ENCODE measurements around the gene ARID4A. TPM values are rescaled to one million over a fixed set of nuclear protein-coding genes. Genes with fewer than 3 reads are reported as not detected.
"Not testable (repeated sequence)": the region's sequence is repeated elsewhere in the genome, so short reads cannot be mapped to it uniquely, and the experiment has no call there.

Gene ARID4A
- polyA plus RNA-seq, 4 donors, result 24.7 to 35.9 (median 30.9) TPM

DNA sequence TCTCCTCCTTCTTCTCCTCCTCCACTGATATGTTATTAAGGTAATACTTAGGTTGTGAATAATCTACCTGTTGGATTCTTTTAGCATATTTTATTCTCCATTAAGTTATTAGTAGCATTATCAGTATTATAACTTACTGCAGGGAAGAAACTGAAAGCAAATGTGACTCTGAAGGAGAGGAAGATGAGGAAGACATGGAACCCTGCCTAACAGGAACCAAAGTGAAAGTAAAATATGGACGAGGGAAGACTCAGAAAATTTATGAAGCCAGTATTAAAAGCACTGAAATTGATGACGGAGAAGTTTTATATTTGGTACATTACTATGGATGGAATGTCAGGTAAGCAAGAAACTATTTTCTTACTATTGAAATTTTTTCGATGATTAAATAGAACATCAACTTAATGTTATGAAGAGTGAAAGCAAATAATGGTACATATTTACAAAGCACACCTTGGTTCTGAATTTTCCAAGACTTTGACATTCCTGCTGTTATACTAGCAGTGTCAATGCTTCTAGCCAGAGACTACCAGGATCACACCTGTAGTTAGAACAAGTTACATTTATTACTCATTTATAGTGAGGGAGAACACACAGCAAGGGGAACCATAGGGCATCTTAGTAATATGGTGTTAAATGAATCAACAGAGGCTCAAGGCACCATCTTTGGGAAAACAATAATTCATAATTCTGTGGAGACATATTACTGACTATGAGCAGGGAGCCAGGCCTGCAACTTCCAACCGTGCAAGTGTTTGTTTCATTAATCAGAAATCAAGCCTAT, 55.4 kb downstream of the ARID4A start:
- no peak for DNase-seq (ENCODE audit: low read depth in 4 of 4, low spot score in 3 of 4)

DNA sequence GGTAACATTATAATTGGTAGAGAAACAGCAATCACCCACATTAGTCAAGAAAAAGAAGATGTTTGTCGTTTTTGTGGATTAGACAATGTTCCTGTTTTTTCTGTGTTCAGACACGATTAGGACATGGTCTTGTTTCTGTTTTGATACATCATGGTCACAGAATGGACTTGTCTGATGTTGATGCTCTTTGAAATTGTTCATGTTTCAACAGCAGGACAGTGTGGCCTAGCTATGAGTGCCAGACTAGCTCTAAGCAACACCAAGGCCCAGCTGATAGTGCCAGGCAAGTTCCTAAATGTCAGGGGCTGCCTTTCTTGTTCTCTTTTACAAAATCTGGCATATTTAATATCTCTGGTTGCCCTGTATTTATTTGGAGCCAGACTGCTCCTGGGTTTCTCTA, 56.5 kb downstream of the ARID4A start:
- no peak for DNase-seq (ENCODE audit: low read depth in 4 of 4, low spot score in 3 of 4)

DNA sequence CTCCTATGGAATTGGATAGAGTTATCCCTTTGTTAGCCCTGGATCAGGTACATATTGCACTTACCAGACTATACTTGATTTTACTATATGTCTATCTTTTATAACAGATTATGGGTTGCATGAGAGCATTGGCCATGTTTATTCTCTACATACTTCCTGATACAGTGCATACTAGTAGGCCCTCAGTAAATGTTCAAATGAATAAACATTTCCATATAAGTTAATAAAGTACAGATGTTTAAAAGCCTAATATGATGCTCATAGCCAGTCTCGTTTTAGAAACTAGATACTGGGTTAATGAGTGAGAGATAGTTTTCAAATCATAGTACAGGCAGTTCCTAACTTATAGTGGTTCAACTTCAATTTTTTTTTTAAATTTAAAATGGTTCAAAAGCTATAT, 57.9 kb downstream of the ARID4A start:
- no peak for DNase-seq (ENCODE audit: low read depth in 4 of 4, low spot score in 3 of 4)

DNA sequence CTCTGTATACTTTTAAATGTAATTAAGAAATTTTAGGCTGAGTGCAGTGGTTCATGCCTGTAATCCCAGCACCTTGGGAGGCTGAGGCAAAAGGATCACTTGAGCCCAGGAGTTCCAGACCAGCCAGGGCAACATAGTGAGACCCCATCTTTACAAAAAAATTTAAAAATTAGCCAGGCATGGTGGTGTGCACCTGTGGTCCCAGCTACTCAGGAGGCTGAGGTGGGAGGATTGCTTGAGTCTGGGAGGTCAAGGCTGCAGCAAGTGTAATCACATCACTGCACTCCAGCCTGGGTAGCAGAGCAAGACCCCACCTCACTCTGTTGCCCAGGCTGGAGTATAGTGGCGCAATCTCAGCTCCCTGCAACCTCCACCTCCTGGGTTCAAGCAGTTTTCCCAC, 63.9 kb downstream of the ARID4A start:
- not testable (repeated sequence) for DNase-seq (ENCODE audit: low read depth in 4 of 4, low spot score in 3 of 4)

DNA sequence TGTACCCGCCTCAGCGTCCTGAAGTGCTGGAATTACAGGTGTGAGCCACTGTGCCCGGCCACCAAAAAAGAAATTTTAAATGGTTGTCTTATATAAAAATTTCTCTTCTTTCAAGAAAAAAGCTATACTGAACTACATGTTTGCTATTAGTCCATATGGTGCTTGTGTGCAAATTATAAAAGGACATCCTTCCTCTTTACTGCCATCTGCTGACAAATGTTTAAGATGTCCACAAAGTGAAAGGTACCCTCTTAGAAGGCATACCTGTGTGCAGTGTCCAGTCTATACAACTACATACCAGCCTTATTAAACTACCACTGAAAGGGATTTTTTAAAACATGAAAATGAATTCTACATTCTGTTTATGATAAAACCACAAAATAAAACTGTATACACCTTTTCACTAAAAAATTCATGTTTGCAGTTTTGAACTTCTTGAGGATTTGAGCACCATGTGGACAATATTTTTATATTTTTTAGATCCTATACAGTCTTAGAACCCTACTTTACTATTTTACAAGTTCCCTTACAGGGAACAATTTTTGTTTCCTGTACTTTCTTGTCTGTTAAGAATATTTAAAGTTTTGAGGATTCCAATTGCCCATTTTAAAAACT, 64.5 kb downstream of the ARID4A start:
- DNase-seq (ENCODE audit: low read depth in 4 of 4, low spot score in 3 of 4), result peak in 2 of 4 donors; percentile 5 to 10

DNA sequence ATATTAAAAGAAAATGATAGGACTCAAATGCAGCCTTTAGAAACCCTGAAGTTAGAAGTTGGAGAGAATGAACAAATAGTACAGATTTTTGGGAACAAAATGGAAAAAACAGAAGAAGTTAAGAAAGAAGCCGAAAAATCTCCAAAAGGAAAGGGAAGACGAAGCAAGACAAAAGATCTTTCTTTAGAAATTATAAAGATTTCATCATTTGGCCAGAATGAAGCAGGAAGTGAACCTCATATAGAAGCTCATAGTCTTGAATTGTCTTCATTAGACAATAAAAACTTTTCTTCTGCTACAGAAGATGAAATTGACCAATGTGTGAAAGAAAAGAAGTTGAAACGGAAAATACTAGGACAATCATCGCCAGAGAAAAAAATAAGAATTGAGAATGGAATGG, 66.0 kb downstream of the ARID4A start:
- no peak for DNase-seq (ENCODE audit: low read depth in 4 of 4, low spot score in 3 of 4)

DNA sequence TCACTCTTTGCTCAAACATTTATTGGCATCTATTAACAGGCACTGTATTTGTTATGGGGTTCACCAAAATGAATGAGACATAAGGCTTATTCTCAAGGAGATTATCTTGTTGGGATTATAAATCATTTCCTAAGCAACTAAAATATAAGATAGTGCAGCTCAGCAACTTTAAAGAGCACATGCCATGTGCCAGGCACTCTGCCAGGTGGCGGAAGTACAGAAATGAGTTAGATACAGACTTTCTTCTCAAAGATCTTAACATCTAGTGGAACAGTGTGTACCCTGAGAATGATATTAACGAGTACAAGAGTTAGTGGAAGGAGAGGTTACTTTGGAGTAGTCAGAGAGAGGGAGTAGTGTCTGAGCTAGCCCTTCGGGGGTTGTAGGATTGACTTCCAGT, 68.9 kb downstream of the ARID4A start:
- no peak for DNase-seq (ENCODE audit: low read depth in 4 of 4, low spot score in 3 of 4)

DNA sequence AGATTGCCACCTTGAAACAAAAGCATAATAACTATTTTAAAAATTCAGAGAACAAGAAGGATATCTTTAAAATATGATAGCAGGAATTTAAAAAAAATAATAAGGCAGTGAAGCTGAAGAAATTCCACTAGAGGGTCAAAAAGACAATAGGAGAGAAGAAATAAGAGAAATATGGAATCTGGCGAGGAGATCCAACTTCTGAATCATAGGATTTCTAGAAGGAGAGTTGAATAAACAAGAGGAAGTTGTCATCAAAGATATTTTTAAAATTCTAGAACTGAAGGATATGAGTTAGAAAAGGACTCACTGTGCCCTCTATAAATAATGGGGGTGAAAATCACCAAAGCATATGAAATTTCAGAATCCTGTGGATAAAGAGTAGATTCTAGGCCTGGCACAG, 70.6 kb downstream of the ARID4A start:
- no peak for DNase-seq (ENCODE audit: low read depth in 4 of 4, low spot score in 3 of 4)

DNA sequence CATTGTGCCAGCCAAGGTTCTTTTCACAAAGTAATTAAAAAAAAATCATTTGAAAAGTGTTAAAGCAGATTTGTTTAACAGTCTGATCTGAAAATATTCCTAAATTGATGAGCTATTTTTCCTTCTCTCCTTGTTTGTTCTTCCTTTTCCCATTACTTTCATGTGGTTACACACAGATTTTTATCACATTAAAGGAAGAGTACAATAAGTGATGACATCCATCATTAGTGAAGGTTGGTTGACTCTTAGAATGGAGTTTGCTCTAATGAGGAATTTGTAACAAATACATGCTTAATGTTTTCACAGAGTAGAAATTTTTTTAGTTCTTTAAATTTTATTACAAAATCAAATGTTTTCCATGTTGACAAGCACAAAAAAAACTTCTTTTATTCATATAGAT, 78.4 kb downstream of the ARID4A start:
- DNase-seq (ENCODE audit: low read depth in 4 of 4, low spot score in 3 of 4), result no peak

DNA sequence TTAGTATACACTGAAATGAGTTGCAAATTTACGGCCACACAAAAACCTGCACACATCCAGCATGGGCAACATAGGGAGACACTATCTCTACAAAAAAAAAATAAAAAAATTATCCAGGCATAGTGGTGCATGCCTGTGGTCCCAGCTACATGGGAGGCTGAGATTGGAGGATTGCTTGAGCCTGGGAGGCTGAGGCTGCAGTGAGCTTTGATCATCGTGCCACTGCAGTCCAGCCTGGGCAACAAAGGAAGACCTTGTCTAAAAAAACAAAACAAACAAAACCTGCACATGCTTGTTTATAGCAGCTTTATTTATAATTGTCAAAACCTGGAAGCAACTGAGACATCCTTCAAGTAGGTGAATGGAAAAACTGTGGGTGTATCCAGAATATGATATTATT, 92.5 kb downstream of the ARID4A start:
- DNase-seq (ENCODE audit: low read depth in 4 of 4, low spot score in 3 of 4), result no peak

DNA sequence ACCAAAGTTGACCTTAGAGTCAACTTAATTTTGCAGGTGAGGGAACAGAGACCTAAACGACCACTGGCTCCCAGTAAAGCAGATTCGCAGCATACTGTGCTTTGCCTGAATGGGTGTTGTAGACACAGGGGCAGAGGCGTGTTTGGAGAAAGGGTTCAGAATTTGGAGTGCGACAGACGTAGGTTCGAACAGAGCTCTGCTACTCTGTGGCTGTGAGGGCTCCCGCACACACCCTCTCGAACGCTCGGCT, 97.1 kb downstream of the ARID4A start:
- DNase-seq (ENCODE audit: low read depth in 4 of 4, low spot score in 3 of 4), result peak in 1 of 4 donors; percentile 5

DNA sequence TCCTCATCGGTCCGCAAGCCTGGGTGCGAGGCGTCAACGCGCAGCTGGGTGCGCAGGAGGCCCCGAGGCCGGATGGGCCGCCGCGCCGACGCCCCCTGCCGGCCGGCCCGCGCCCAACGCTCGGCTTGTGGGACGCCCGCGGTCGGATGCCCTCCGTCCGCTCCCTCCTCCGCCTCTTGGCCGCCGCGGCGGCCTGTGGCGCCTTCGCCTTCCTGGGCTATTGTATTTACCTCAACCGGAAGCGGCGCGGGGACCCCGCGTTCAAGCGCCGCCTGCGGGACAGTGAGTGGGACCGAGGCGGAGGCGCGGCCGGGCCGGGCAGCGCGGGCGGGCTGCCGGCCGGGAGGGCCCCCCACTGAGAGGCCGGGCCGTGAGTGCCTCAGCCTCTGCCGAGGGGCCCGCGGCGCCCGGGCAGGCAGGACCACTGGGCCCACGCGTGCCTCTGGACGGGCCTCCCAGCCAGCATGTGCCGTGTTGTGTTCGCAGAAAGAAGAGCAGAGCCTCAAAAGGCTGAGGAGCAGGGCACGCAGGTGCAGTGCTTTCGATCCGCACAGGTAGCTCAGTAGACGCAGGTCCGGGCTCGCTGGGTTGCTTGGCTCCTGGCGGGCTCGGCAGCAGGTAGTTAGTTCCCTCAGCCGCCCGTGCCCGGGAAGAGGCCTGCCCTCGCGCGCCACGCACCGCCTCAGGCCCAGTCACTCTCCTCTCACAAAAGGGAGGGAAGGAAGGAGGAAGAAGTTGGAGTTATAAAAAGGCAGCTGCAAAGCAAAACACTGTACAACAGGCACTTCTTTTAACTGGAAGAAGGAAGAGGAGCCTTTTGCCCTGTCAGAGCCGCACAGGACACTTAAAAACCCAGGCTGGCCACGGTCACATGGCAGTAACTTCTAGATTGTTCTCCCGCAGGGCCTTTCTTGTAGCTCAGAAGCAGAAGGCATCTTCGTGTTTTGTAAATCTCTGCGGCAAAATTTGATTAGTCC, 97.7 kb downstream of the ARID4A start, which contains the start of gene TOMM20L:
Gene TOMM20L (plus strand): TSS at position 119 of the 977 bp plus-strand sequence. CDS start 28 bp downstream, at position 147.
- DNase-seq (ENCODE audit: low read depth in 4 of 4, low spot score in 3 of 4), result peak; percentile 49 to 65 (median 58)

DNA sequence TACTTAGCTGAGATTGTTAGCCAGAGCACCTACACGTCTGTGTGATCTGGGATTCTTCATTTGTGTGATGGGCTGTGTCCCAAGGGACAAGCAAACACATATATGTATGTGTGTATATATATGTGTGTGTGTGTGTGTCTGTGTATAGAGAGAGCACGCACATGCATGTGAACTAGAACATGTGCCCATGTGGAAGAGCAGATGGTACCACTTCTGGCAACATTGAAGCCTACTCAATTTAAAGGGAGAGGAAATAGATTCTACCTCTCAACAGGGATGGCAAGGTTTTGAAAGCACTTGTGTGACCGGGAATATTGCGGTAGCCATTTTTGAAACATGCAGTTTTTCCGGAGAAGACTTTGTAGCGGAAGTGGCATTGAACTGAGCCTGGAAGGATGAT, 98.8 kb downstream of the ARID4A start:
- DNase-seq (ENCODE audit: low read depth in 4 of 4, low spot score in 3 of 4), result no peak

DNA sequence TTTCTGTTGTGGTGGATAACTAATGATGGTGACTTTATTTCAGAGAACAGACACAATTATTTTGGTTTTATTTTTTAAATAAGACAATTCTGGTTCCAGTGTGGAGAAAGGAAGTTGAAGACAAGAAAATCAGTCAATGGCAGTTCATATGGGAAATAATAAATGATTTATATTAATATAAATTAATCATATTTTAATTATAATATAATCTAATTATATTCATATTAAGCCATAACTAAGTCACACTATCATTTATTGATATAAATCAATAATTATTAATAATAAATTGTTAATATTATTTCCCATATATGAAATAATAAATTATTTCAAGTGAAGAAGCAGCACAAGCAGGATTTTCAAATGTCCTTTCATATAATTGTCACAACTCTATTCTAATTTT, 100.1 kb downstream of the ARID4A start:
- no peak for DNase-seq (ENCODE audit: low read depth in 4 of 4, low spot score in 3 of 4)

DNA sequence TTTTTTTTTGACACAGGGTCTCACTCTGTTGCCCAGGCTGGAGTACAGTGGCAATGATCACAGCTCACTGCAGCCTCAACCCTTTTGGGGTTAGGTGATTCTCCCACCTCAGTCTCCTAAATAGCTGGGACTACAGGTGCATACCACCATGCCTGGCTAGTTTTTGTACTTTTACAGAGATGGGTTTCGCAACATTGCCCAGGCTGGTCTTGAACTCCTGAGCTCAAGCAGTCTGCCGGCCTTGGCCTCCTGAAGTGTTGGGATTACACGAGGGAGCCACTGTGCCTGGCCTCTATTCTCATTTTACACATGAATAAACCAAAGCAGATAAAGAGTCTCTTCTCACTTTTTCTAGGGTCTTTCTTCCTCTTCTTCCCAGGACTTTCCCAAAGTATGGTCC, 100.5 kb downstream of the ARID4A start:
- DNase-seq (ENCODE audit: low read depth in 4 of 4, low spot score in 3 of 4), result no peak

DNA sequence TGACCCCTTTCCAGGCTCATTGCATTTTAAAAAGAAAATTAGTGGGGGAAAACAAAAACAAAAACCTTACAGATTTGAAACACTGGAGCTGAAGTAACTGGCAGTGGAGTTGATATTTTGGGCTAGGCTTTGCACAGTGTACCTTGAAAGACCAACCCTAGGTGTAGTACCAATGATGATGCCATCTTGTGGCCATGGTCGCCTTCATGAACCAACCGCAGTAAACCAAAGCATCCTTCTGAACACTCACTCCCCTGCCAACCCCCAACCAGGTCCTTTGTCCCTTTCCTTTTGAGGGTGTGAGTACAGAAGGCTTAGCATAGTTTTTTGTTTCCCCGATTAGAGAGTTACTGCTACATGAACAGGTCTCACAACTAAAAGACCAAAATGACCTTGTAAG, 103.2 kb downstream of the ARID4A start:
- DNase-seq (ENCODE audit: low read depth in 4 of 4, low spot score in 3 of 4), result no peak

DNA sequence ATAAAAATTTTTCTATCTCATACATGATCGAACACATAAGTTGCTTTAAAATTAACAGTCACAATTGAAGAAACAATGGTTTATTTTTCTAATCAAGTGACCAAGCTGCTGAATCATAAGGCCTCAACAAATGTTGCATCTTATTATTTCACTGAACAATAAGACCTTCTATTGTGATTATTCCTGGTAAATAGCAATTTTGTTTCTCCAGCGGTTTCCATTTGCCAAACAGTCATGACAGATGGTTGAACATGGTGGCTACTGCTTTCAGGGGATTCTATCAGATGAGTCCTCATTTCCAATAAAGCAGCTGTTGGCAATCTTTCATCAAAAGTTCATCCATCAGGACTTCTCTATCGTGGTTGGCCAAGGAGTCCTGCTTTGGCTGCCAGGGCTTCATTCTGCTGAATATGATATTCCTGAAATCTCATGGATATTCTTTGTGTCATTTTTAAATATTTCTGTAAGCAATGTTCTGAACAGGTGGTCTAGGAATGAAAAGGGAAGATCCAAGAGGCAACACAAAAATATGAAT, 110.4 kb downstream of the ARID4A start:
- no peak for DNase-seq (ENCODE audit: low read depth in 4 of 4, low spot score in 3 of 4)

DNA sequence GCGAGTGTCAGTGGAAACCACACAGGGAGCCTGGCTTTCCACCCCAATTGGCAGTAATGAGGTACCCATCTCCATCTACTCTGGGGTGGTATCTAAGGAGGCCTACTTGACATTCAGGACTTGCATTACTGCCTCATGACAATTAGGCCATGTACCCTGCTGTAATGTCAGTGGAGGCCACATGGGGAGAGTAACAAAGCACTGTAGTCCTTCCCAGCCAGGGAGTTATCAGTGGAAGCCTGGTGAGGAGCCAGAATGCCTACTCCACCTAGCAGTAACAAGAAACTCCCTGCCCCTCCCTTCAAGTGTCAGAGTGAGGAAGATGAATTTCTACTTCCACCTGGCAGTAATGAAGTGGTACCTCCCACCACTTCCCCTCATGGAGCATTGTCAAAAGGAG, 116.5 kb downstream of the ARID4A start:
- no peak for DNase-seq (ENCODE audit: low read depth in 4 of 4, low spot score in 3 of 4)

DNA sequence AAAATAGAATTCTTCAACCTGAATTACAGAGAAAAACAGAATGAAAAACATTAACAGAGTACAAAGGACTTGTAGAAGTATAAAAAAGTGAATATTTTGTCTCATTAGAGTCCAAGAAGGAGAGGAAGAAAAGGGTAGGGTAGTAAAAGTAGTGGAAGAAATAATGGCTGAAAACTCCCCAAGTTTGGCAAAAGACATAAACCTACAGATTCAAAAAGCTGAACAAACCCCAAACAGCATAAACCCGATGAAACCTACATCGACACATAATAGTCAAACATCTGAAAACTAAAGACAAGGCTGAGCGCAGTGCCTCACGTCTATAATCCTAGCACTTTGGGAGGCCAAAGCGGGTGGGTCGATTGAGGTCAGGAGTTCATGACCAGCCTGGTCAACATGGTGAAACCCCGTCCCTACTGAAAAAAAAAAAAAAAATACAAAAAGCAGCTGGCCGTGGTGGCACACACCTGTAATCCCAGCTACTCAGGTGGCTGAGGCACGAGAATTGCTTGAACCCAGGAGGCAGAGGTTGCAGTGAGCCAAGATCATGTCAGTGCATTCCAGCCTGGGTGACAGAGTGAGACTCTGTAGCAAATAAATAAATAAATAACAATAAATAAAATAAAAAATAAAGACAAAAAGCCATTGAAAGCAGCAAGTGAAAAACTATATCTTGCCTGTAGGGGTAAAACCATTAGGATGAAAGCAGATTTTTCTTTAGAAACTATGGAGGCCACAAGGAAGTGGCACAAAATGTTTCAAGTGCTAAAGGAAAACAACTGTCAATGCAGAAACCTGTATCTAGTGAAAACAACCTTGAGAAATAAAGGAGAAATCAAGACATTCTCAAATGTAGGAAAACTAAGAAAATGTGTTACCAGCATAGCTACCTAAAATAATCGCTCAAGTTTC, 117.5 kb downstream of the ARID4A start:
- no peak for DNase-seq (ENCODE audit: low read depth in 4 of 4, low spot score in 3 of 4)

DNA sequence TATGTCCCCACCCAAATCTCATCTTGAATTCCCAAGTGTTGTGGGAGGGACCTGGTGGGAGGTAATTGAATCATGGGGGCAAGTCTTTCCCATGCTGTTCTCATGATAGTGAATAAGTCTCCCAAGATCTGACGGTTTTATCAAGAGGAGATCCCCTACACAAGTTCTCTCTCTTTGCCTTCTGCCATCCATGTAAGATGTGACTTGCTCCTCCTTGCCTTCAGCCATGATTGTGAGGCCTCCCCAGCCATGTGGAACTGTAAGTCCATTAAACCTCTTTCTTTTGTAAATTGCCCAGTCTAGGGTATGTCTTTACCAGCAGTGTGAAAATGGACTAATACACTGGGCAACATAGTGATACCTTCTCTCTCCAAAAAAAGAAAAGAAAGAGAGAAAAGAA, 118.6 kb downstream of the ARID4A start:
- not testable (repeated sequence) for DNase-seq (ENCODE audit: low read depth in 4 of 4, low spot score in 3 of 4)

Measured in right renal pelvis (tissue), 4 donors.